Measurements from ENCODE around the gene MYO5A.
A peak's percentile ranks its signal among the peaks of the same experiment; 100 is the strongest.
"Not testable (repeated sequence)": the region's sequence is repeated elsewhere in the genome, so short reads cannot be mapped to it uniquely, and the experiment has no call there.

MYO5A gene

GRCh38 chr15:52496776-52497470, 31.8 kb downstream of the MYO5A start:
- DNase-seq, result peak in 2 of 3 donors; percentile 37 to 49
- H3K9me3 ChIP-seq (ENCODE audit: control extremely low read depth in 1 of 5, control insufficient read depth in 4 of 5, insufficient read depth in 2 of 5, low read depth in 1 of 5, low read length in 4 of 5), result no peaks in the 10 kb centered on the region
- H3K36me3 ChIP-seq (ENCODE audit: control insufficient read depth in 4 of 4, insufficient read depth in 4 of 4, low read length in 3 of 4), result no peaks in the 10 kb centered on the region
- no peak overlapping the region for H3K27ac ChIP-seq (ENCODE audit: insufficient read depth in 1 of 2, low read depth in 1 of 2, low read length in 2 of 2, poor library complexity in 1 of 2, severe bottlenecking in 2 of 2)
- no peaks in the 10 kb centered on the region for H3K27me3 ChIP-seq (replicated peaks in 2 of 5; ENCODE audit: control insufficient read depth in 4 of 5, insufficient read depth in 5 of 5, low read length in 4 of 5)
- CTCF ChIA-PET, result interaction anchor here (1.4 to 2.1 kb wide), 2 partner anchors 15 to 30 kb away, joined by 3 to 4 read pairs; no protein-coding TSS in a partner anchor
- H3K4me3 ChIP-seq (ENCODE audit: control insufficient read depth in 1 of 7, extremely low read depth in 1 of 7, insufficient read depth in 4 of 7, low read depth in 2 of 7, low read length in 6 of 7), result no peak overlapping the region
- peaks cover 0 to 6% (median 2%) of the 10 kb centered on the region in 4 experiments for H3K4me1 ChIP-seq (ENCODE audit: control extremely low read depth in 1 of 4, control insufficient read depth in 4 of 4, insufficient read depth in 4 of 4, low read length in 3 of 4)
- POLR2A ChIA-PET, result interaction anchor here (0.8 to 1.3 kb wide), 2 partner anchors 10 to 70 kb away, joined by 3 to 4 read pairs; no protein-coding TSS in a partner anchor
- WGBS (ENCODE audit: insufficient coverage), result 94% methylated on average over 3 of the region's 6 CpGs

DNA sequence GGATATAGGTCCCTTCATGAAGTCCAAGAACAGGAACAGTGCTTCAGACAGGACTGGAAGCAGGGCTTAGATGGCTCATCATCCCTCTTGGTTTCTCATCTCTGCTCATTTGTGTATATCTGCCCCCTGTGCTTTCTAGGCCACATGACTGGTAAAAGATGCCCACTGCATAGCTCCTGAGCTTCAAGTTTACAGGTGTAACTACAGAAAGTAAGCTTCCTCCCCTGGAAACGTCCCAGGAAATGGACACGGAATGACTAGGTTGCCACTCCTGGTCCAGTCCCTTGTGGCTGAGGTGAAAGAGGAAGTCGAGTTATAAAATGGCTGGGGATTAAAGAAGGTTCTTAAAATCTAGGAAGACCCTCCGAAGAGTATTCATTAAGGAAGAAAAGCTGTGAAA, 32.5 kb downstream of the MYO5A start:
- ChIA-PET POLR2A (interaction anchor here (0.6 to 1.3 kb wide), 2 partner anchors 10 to 331 kb away, joined by 3 to 4 read pairs; no protein-coding TSS in a partner anchor), CTCF (interaction anchor here (0.6 to 1.6 kb wide), 3 partner anchors 31 to 165 kb away, joined by 3 to 4 read pairs (median 4); no protein-coding TSS in a partner anchor)
- H3K27me3 ChIP-seq (replicated peaks in 2 of 5; ENCODE audit: control insufficient read depth in 4 of 5, insufficient read depth in 5 of 5, low read length in 4 of 5), result no peaks in the 10 kb centered on the region
- no peaks in the 10 kb centered on the region for H3K9me3 ChIP-seq (ENCODE audit: control extremely low read depth in 1 of 5, control insufficient read depth in 4 of 5, insufficient read depth in 2 of 5, low read depth in 1 of 5, low read length in 4 of 5)
- H3K4me3 ChIP-seq (ENCODE audit: control insufficient read depth in 1 of 7, extremely low read depth in 1 of 7, insufficient read depth in 4 of 7, low read depth in 2 of 7, low read length in 6 of 7), result no peak overlapping the region
- H3K4me1 ChIP-seq (ENCODE audit: control extremely low read depth in 1 of 4, control insufficient read depth in 4 of 4, insufficient read depth in 4 of 4, low read length in 3 of 4), result peaks cover 0 to 6% (median 2%) of the 10 kb centered on the region in 4 experiments
- 89% methylated on average over 3 of the region's 4 CpGs for WGBS (ENCODE audit: insufficient coverage)
- no peak overlapping the region for H3K27ac ChIP-seq (ENCODE audit: insufficient read depth in 1 of 2, low read depth in 1 of 2, low read length in 2 of 2, poor library complexity in 1 of 2, severe bottlenecking in 2 of 2)
- no peak for DNase-seq
- H3K36me3 ChIP-seq (ENCODE audit: control insufficient read depth in 4 of 4, insufficient read depth in 4 of 4, low read length in 3 of 4), result no peaks in the 10 kb centered on the region

DNA sequence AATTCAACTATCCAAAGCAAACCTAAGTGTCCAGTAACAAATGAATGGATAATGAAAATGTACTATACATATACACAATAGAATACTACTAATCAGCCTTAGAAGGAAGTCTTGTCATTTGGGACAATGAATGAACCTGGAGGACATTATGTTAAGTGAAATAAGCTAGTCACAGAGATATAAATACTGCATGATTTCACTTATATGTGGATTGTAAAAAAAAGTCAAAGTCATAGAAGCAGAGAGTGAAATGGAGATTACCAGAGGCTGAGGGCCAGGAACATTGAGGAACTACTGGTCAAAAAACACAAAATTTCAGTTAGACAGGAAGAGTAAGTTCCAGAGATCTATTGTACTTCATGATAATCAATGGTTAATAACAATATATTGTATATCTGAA, 33.6 kb downstream of the MYO5A start:
- peak in 2 of 3 donors; percentile 14 to 42 for DNase-seq
- CTCF ChIA-PET, result interaction anchor here (0.8 to 1.6 kb wide), 3 partner anchors 13 to 70 kb away, joined by 3 to 4 read pairs (median 3); no protein-coding TSS in a partner anchor
- Histone ChIP-seq H3K9me3 (ENCODE audit: control extremely low read depth in 1 of 5, control insufficient read depth in 4 of 5, insufficient read depth in 2 of 5, low read depth in 1 of 5, low read length in 4 of 5) (no peaks in the 10 kb centered on the region), H3K4me1 (ENCODE audit: control extremely low read depth in 1 of 4, control insufficient read depth in 4 of 4, insufficient read depth in 4 of 4, low read length in 3 of 4) (peaks cover 0 to 6% (median 2%) of the 10 kb centered on the region in 4 experiments), H3K36me3 (ENCODE audit: control insufficient read depth in 4 of 4, insufficient read depth in 4 of 4, low read length in 3 of 4) (no peaks in the 10 kb centered on the region), H3K4me3 (ENCODE audit: control insufficient read depth in 1 of 7, extremely low read depth in 1 of 7, insufficient read depth in 4 of 7, low read depth in 2 of 7, low read length in 6 of 7) (no peak overlapping the region), H3K27me3 (replicated peaks in 2 of 5; ENCODE audit: control insufficient read depth in 4 of 5, insufficient read depth in 5 of 5, low read length in 4 of 5) (no peaks in the 10 kb centered on the region), H3K27ac (ENCODE audit: insufficient read depth in 1 of 2, low read depth in 1 of 2, low read length in 2 of 2, poor library complexity in 1 of 2, severe bottlenecking in 2 of 2) (no peak overlapping the region)
- POLR2A ChIA-PET, result no interaction called here

- CTCF ChIA-PET, result no interaction called here
- peaks cover 0 to 6% (median 2%) of the 10 kb centered on the region in 4 experiments for H3K4me1 ChIP-seq (ENCODE audit: control extremely low read depth in 1 of 4, control insufficient read depth in 4 of 4, insufficient read depth in 4 of 4, low read length in 3 of 4)
Measured at GRCh38 chr15:52493968-52494367, 34.7 kb downstream of the MYO5A start.

DNA sequence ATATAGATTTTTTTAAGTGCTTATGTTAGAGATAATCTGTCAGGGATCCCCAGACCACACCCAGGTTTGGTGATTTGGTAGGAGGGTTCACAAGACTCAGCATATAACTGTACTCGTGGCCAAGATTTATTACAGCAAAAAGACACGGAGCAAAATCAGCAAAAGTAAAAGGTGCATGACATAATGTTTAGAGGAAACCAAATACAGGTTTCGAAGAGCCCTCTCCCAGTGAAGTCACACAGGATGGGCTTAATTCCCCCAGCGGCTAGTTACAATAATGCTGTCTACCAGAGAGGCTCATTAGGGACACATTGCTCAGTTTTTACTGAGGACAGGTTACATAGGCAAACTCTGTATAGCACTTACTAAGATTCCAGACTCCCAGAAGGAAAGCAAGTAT, 36.5 kb downstream of the MYO5A start:
- 83% methylated on average over 3 of the region's 4 CpGs for WGBS (ENCODE audit: insufficient coverage)
- no peak overlapping the region for H3K4me3 ChIP-seq (ENCODE audit: control insufficient read depth in 1 of 7, extremely low read depth in 1 of 7, insufficient read depth in 4 of 7, low read depth in 2 of 7, low read length in 6 of 7)
- POLR2A ChIA-PET, result no interaction called here
- H3K36me3 ChIP-seq (ENCODE audit: control insufficient read depth in 4 of 4, insufficient read depth in 4 of 4, low read length in 3 of 4), result no peaks in the 10 kb centered on the region
- no peaks in the 10 kb centered on the region for H3K9me3 ChIP-seq (ENCODE audit: control extremely low read depth in 1 of 5, control insufficient read depth in 4 of 5, insufficient read depth in 2 of 5, low read depth in 1 of 5, low read length in 4 of 5)
- no peak for DNase-seq
- H3K27me3 ChIP-seq (replicated peaks in 2 of 5; ENCODE audit: control insufficient read depth in 4 of 5, insufficient read depth in 5 of 5, low read length in 4 of 5), result no peaks in the 10 kb centered on the region
- H3K4me1 ChIP-seq (ENCODE audit: control extremely low read depth in 1 of 4, control insufficient read depth in 4 of 4, insufficient read depth in 4 of 4, low read length in 3 of 4), result peaks cover 3 to 6% (median 4%) of the 10 kb centered on the region in 4 experiments
- CTCF ChIA-PET, result interaction anchor here (0.8 kb wide), 1 partner anchor 33 kb away, joined by 3 read pairs; no protein-coding TSS in a partner anchor
- H3K27ac ChIP-seq (ENCODE audit: insufficient read depth in 1 of 2, low read depth in 1 of 2, low read length in 2 of 2, poor library complexity in 1 of 2, severe bottlenecking in 2 of 2), result no peak overlapping the region

More at GRCh38 chr15:52493968-52494367, 34.7 kb downstream of the MYO5A start:
- 100% methylated on average over 3 of the region's 3 CpGs for WGBS (ENCODE audit: insufficient coverage)
- Histone ChIP-seq H3K36me3 (ENCODE audit: control insufficient read depth in 4 of 4, insufficient read depth in 4 of 4, low read length in 3 of 4) (no peaks in the 10 kb centered on the region), H3K27me3 (replicated peaks in 2 of 5; ENCODE audit: control insufficient read depth in 4 of 5, insufficient read depth in 5 of 5, low read length in 4 of 5) (no peaks in the 10 kb centered on the region), H3K4me3 (ENCODE audit: control insufficient read depth in 1 of 7, extremely low read depth in 1 of 7, insufficient read depth in 4 of 7, low read depth in 2 of 7, low read length in 6 of 7) (no peak overlapping the region), H3K27ac (ENCODE audit: insufficient read depth in 1 of 2, low read depth in 1 of 2, low read length in 2 of 2, poor library complexity in 1 of 2, severe bottlenecking in 2 of 2) (no peak overlapping the region), H3K9me3 (ENCODE audit: control extremely low read depth in 1 of 5, control insufficient read depth in 4 of 5, insufficient read depth in 2 of 5, low read depth in 1 of 5, low read length in 4 of 5) (no peaks in the 10 kb centered on the region)
- no peak for DNase-seq
- POLR2A ChIA-PET, result no interaction called here

DNA sequence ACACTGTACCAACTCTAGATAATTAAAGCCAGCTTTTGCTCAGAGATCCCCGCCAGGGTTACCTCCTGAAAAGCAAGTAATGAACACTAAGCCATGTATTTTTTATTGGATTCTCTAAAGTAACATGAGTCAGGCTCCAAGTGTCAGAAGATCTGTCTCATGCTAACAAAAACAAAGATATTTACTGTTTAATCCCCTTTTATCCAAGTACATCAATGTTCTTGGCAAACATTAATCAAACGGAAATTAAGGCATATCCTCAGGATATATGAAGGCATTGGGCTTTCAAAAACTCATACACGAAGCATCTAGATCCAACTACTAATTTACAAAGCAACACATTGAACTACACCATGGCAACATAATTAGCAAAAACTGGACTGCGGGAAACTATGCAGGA, 37.2 kb downstream of the MYO5A start:
- Histone ChIP-seq H3K9me3 (ENCODE audit: control extremely low read depth in 1 of 5, control insufficient read depth in 4 of 5, insufficient read depth in 2 of 5, low read depth in 1 of 5, low read length in 4 of 5) (no peaks in the 10 kb centered on the region), H3K27ac (ENCODE audit: insufficient read depth in 1 of 2, low read depth in 1 of 2, low read length in 2 of 2, poor library complexity in 1 of 2, severe bottlenecking in 2 of 2) (no peak overlapping the region), H3K36me3 (ENCODE audit: control insufficient read depth in 4 of 4, insufficient read depth in 4 of 4, low read length in 3 of 4) (no peaks in the 10 kb centered on the region), H3K27me3 (replicated peaks in 2 of 5; ENCODE audit: control insufficient read depth in 4 of 5, insufficient read depth in 5 of 5, low read length in 4 of 5) (no peaks in the 10 kb centered on the region), H3K4me3 (ENCODE audit: control insufficient read depth in 1 of 7, extremely low read depth in 1 of 7, insufficient read depth in 4 of 7, low read depth in 2 of 7, low read length in 6 of 7) (no peak overlapping the region), H3K4me1 (ENCODE audit: control extremely low read depth in 1 of 4, control insufficient read depth in 4 of 4, insufficient read depth in 4 of 4, low read length in 3 of 4) (peaks cover 3 to 6% (median 3%) of the 10 kb centered on the region in 4 experiments)
- ChIA-PET CTCF (no interaction called here), POLR2A (no interaction called here)
- DNase-seq, result no peak
- 78% methylated on average over 2 of the region's 4 CpGs for WGBS (ENCODE audit: insufficient coverage)

GRCh38 chr15:52489430-52489829, 39.2 kb downstream of the MYO5A start:
- H3K4me1 ChIP-seq (ENCODE audit: control extremely low read depth in 1 of 4, control insufficient read depth in 4 of 4, insufficient read depth in 4 of 4, low read length in 3 of 4); H3K9me3 ChIP-seq (ENCODE audit: control extremely low read depth in 1 of 5, control insufficient read depth in 4 of 5, insufficient read depth in 2 of 5, low read depth in 1 of 5, low read length in 4 of 5); H3K36me3 ChIP-seq (ENCODE audit: control insufficient read depth in 4 of 4, insufficient read depth in 4 of 4, low read length in 3 of 4); POLR2A ChIA-PET; H3K27ac ChIP-seq (ENCODE audit: insufficient read depth in 1 of 2, low read depth in 1 of 2, low read length in 2 of 2, poor library complexity in 1 of 2, severe bottlenecking in 2 of 2); CTCF ChIA-PET; H3K4me3 ChIP-seq (ENCODE audit: control insufficient read depth in 1 of 7, extremely low read depth in 1 of 7, insufficient read depth in 4 of 7, low read depth in 2 of 7, low read length in 6 of 7); DNase-seq; H3K27me3 ChIP-seq (replicated peaks in 2 of 5; ENCODE audit: control insufficient read depth in 4 of 5, insufficient read depth in 5 of 5, low read length in 4 of 5): not testable (repeated sequence)
- WGBS (ENCODE audit: insufficient coverage), result 83% methylated on average over 4 of the region's 4 CpGs
